ENCODE results near the gene CTBP2.

DNA sequence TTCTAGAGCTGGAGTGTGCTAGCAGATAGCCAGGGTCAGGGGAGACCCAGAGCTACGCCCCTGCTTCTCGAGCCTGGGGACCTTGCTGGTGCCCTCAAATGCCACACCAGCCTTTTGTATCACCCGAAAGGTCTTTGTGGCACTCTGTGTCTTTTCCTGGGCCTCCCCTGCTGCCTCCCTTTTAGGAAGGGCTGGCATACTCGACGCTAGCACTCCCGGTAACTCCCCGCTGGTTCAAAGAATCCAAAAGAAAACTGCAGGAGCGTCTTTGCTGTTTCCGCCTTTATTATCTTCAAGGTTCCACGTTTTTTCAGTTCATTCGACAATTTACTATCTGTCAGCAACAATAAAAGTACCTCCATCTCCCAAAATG, 36.3 kb downstream of the CTBP2 start:
- TF ChIP-seq, protein P1, sequence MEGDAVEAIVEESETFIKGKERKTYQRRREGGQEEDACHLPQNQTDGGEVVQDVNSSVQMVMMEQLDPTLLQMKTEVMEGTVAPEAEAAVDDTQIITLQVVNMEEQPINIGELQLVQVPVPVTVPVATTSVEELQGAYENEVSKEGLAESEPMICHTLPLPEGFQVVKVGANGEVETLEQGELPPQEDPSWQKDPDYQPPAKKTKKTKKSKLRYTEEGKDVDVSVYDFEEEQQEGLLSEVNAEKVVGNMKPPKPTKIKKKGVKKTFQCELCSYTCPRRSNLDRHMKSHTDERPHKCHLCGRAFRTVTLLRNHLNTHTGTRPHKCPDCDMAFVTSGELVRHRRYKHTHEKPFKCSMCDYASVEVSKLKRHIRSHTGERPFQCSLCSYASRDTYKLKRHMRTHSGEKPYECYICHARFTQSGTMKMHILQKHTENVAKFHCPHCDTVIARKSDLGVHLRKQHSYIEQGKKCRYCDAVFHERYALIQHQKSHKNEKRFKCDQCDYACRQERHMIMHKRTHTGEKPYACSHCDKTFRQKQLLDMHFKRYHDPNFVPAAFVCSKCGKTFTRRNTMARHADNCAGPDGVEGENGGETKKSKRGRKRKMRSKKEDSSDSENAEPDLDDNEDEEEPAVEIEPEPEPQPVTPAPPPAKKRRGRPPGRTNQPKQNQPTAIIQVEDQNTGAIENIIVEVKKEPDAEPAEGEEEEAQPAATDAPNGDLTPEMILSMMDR (IDR thresholded peaks at IDR 0.05): no peak
- no peak for TF ChIP-seq POLR2A (IDR thresholded peaks at IDR 0.05)
